Activated CD8-positive, alpha-beta T cell treated with anti-CD3 and anti-CD28 coated beads, Interleukin-2, amount 10 ng/mL, durations not matched to agents 7 days and 5 days (primary cell): ENCODE measurements around the gene MICB. TPM values are rescaled to one million over a fixed set of nuclear protein-coding genes. Genes with fewer than 3 reads are reported as not detected.
A peak's percentile ranks its signal among the peaks of the same experiment; 100 is the strongest.
"Not testable (repeated sequence)": the region's sequence is repeated elsewhere in the genome, so short reads cannot be mapped to it uniquely, and the experiment has no call there.

Experiments
- ATAC-seq: fragments of 150-1000 bp; cut with Tn5 transposase; one replicate; pipeline ENCODE4 v1.10.0; 2021; ENCODE audit warnings: moderate library complexity
- CTCF ChIA-PET: fragments of 350-600 bp; sonication (Branson Sonifier 250); formaldehyde crosslinking; loops from one replicate; lab custom pipeline; 2021; ENCODE audit warnings: antibody characterized with exemption; lab: Charles Lee
- POLR2A ChIA-PET: fragments of 350-600 bp; sonication (Branson Sonifier 250); formaldehyde crosslinking; loops from one replicate; lab custom pipeline; 2021; ENCODE audit warnings: antibody characterized with exemption; lab: Charles Lee
- DNase-seq: peaks from one replicate; pipeline ENCODE4 v3.0.0-alpha.2; 2020
- H3K27ac Mint-ChIP-seq: one replicate; pipeline ENCODE4 v1.8.0; 2021; ENCODE audit warnings: mild to moderate bottlenecking, mixed read lengths
- H3K27me3 Mint-ChIP-seq: one replicate; pipeline ENCODE4 v1.8.0; 2021; ENCODE audit warnings: low read depth, mixed read lengths
- H3K36me3 Mint-ChIP-seq: one replicate; pipeline ENCODE4 v1.8.0; 2021; ENCODE audit warnings: low read depth, mixed read lengths
- H3K4me1 Mint-ChIP-seq: one replicate; pipeline ENCODE4 v1.8.0; 2021; ENCODE audit warnings: low read depth, mixed read lengths
- H3K4me3 Mint-ChIP-seq: one replicate; pipeline ENCODE4 v1.8.0; 2021; ENCODE audit warnings: mild to moderate bottlenecking, mixed read lengths
- H3K9me3 Mint-ChIP-seq: one replicate; pipeline ENCODE4 v1.8.0; 2022; ENCODE audit warnings: mixed read lengths; ENCODE audit not compliant: insufficient read depth
- total RNA-seq, 2 experiments: library from RNA; stranded (reverse); gene quantifications; one replicate each; pipeline ENCODE4 v1.2.3, GENCODE V29; 2021

Gene MICB
- total RNA-seq, 2 experiments from 2014 or later: 49.0 TPM

DNA sequence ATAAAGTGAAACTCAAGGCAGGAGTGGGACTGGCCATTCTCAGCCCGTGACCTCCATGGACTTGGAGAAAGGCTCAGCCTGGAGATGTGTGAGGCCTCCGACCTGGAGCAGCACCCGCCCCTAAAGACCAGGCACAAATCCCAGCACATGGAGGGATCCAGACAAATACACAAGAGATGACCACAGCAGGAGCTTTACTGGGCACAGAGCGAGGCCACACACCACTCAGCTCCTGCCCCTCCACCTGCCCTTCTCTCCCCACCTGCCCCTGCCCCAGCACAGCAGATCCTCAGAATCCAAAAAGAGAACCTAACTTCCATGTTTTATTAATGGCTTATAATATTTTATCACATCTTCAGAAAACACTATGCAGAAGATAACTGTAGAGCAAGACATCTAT is 20.4 kb upstream of the MICB start:
- DNase-seq: no peak
- Mint-ChIP-seq H3K27ac (no peak overlapping the region), H3K4me3 (no peak overlapping the region), H3K9me3 (no peaks in the 10 kb centered on the region), H3K4me1 (peaks cover 2% of the 10 kb centered on the region), H3K36me3 (peaks cover 3% of the 10 kb centered on the region), H3K27me3 (no peaks in the 10 kb centered on the region)
- ChIA-PET POLR2A (no interaction called here), CTCF (no interaction called here)
- no peak for ATAC-seq

DNA sequence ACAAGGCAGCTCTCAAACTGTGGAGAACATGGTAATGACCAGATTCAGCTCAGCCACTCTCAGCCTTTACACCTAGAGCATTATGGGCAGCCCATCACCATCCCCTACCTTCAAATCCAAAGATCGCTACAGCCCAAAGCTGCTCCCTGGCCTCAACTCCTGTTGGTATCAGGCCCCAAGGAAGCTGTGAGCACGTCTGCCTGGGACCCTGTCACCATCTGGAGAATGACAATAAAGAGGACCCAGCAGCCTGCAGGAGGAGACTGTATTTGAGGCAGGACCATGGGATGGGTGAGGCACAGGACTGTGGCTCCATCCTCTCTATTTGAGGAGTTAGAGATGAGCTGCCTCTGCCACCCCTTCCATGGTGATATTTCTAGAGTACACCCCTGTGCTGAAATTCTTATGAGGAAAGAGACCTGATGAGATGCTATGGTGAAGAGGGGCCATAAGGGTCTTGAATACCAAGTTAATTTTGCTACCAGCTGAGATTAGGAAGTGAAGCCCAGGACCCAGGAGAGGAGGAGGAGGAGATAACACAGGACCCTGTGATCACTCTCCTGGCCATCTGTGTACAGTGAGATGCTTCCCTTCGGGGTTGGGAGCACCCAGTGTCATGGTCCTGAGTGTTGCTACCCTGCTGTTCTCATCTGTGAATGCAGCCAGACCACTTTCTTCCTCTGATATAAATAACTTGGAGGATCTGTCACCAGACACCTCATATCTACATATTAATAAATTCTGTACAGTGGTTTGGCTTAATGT is 19.6 kb upstream of the MICB start:
- Mint-ChIP-seq H3K4me3 (no peak overlapping the region), H3K4me1 (peaks cover 2% of the 10 kb centered on the region), H3K27ac (no peak overlapping the region), H3K27me3 (no peaks in the 10 kb centered on the region), H3K36me3 (peaks cover 3% of the 10 kb centered on the region), H3K9me3 (no peaks in the 10 kb centered on the region)
- DNase-seq (no peak), ATAC-seq (no peak)
- ChIA-PET POLR2A (no interaction called here), CTCF (no interaction called here)

DNA sequence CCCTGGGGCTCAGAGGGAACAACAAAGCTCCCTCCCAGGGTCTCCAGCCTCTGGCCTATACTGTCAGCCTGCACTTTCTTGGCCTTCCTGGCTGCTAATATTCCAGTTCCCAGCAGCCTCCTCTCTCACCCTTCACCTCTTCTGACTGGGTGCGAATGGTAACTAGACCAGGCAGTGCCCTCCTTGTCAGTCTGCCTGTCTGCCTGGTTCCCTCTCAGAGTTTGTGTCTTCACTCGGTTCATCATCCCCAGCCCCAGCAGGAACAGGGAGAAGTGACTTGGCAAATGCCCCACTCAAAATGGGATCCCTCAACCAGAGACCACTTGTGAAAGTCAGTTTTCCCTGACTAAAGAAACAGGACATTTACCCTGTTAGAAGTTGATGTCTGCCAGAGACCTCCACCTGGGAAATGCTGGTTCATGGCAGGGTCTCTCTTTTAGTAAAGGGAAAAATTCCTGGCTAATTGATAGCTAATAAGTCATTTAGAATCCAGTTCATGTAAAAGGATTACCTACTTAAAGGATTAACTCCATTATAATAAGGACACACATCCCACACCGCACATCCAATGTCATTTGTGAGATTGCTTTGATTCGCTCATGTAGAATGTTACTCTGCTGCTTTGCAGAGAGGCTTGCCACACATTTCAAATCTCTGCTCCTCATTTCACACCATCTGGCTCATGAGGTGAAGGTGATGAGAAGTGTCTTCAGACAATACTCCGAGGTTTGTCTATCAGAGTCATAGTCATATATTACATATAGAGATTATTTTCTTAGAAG is 18.6 kb upstream of the MICB start:
- H3K4me1 Mint-ChIP-seq: peaks cover under 1% of the 10 kb centered on the region
- no peak overlapping the region for H3K4me3 Mint-ChIP-seq
- POLR2A ChIA-PET: no interaction called here
- DNase-seq (no peak), ATAC-seq (no peak)
- H3K9me3 Mint-ChIP-seq: no peaks in the 10 kb centered on the region
- no peak overlapping the region for H3K27ac Mint-ChIP-seq
- no peaks in the 10 kb centered on the region for H3K27me3 Mint-ChIP-seq
- H3K36me3 Mint-ChIP-seq: peaks cover 3% of the 10 kb centered on the region
- CTCF ChIA-PET: no interaction called here

DNA sequence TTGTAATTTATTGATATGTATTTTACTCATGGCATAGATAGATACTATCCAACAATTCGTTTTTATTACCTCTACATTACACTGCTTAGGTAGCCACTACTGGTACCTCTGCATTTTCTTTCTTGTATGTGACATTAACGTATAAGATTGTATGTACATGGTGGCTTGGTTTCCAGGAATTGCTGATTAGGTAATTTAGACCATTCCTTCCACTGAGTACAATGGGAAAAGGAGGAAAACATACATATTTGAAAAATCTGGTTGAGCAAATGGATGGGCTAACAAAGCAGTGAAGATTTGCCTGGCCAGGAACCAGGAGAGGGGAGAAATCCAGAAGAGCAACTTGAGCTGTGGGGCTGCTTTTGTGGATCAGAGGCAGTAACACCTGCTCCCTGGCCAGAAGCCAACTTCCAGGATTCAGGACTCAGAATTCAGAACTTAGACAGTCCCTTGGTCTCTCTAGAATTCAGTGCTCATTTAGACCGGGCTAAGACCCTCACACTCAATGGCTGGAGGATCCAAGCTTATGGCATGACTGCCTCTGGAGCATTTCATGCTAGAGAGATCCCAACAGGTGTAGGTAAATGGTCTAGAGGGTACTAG is 17.9 kb upstream of the MICB start:
- Mint-ChIP-seq H3K36me3 (peaks cover 2% of the 10 kb centered on the region), H3K4me1 (no peaks in the 10 kb centered on the region), H3K4me3 (no peak overlapping the region), H3K9me3 (no peaks in the 10 kb centered on the region), H3K27ac (no peak overlapping the region), H3K27me3 (no peaks in the 10 kb centered on the region)
- no peak for ATAC-seq
- ChIA-PET POLR2A (no interaction called here), CTCF (no interaction called here)
- no peak for DNase-seq

DNA sequence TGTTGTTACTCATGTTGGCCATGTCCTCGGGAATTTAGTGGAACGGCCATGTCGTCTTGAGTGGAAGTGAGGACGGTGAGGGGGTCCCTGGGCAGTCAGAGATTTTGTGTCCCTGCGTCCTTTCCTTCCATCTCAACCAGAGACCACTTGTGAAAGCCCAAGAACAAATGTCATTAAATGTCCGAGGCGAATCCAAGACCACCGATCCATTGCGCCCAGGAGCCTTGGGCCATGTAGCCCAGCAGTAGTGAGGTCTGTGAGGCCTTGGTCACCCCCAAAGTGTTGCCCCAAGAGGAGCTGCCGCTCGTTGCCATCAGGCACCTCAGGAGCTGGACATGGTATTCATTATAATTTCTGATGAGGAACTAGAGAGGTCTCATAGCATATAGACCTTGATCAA is 17.4 kb upstream of the MICB start:
- no peaks in the 10 kb centered on the region for H3K27me3 Mint-ChIP-seq
- no peaks in the 10 kb centered on the region for H3K36me3 Mint-ChIP-seq
- H3K4me3 Mint-ChIP-seq: no peak overlapping the region
- no peaks in the 10 kb centered on the region for H3K9me3 Mint-ChIP-seq
- ChIA-PET POLR2A (no interaction called here), CTCF (no interaction called here)
- no peak overlapping the region for H3K27ac Mint-ChIP-seq
- no peak for DNase-seq
- no peak for ATAC-seq
- H3K4me1 Mint-ChIP-seq: no peaks in the 10 kb centered on the region

DNA sequence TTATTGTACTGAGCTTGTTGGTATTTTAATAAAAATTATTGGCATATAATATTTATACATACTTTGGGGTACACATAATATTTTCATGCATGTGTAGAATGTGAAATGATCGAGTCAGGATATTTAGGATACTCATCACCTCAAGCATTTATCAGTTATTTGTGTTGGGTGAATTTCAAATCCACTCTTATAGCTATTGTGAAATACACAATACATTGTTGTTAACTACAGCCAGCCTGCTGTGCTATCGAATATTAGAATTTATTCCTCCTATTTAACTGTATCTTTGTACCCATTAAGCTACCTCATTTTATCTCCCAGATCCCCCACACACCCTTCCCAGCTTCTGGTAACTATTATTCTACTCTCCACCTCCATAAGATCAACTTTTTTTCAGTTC is 14.6 kb upstream of the MICB start:
- ATAC-seq (no peak), DNase-seq (no peak)
- ChIA-PET POLR2A (interaction anchor here (0.7 kb wide), 1 partner anchor 13 kb away, joined by 3 read pairs; no protein-coding TSS in a partner anchor), CTCF (interaction anchor here (0.9 to 1.3 kb wide), 2 partner anchors 10 to 11 kb away, joined by 3 read pairs; no protein-coding TSS in a partner anchor)
- H3K4me1 Mint-ChIP-seq: peaks cover 14% of the 10 kb centered on the region
- no peaks in the 10 kb centered on the region for H3K27me3 Mint-ChIP-seq
- no peaks in the 10 kb centered on the region for H3K36me3 Mint-ChIP-seq
- no peaks in the 10 kb centered on the region for H3K9me3 Mint-ChIP-seq
- H3K4me3 Mint-ChIP-seq: no peak overlapping the region
- no peak overlapping the region for H3K27ac Mint-ChIP-seq

DNA sequence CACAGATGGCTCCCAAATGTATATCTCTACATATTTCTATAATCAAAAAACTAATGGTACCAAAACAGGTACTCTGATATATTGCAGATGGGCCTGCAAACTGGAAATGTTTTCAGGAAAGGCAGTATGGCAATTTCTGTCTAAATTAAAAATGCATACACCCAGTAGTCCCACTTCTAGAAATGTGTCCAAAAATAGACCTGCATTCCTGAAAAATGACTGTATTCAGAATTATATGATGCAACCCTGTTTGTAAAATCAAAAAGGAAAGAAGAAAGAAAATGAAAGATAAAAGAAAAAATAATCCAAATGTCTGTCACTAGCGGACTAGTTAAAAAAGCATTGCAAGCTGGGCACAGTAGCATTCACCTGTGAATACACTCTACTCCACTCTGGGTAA is 12.9 kb upstream of the MICB start:
- Mint-ChIP-seq H3K9me3 (no peaks in the 10 kb centered on the region), H3K4me3 (no peak overlapping the region), H3K4me1 (peaks cover 18% of the 10 kb centered on the region), H3K36me3 (peaks cover 7% of the 10 kb centered on the region), H3K27me3 (no peaks in the 10 kb centered on the region), H3K27ac (no peak overlapping the region)
- ChIA-PET POLR2A (no interaction called here), CTCF (no interaction called here)
- ATAC-seq (no peak), DNase-seq (no peak)

DNA sequence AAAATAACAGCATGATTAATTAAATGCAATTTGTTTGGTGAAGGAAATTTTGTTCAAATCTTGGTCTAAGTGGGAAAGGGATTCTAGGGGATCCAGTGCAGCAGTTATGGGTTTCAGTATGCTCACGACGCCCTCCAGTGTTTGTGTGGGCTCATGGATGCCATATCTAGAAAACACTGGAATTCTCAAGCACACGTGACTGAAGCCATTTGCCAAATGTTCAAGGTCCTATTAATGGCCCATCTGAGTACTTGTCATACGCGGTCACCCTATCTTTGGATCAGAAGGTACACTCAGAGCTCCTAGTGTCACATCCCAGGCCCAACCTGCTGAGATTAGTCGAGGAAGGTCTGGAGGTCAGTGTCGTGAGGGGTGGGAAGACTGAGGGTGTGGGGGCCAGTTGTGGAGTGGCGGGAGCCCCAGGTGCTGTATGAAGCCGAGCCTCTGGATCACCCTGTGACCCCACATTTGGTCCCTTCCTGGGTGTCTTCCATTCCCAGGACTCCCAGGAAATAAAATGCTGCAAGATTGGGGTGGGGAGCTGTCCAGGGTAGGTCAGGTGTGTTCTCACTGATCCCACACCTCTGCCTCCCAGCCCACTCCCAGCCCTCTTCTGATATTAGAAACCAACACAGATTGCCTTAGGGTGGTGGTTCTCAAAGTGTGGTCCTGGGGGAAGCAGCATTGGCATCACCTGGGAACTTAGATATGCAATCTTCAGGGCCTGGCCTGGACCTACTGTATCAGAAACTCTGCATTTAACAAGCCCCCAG is 11.7 kb upstream of the MICB start:
- POLR2A ChIA-PET, H3K9me3 Mint-ChIP-seq, DNase-seq, H3K4me3 Mint-ChIP-seq, H3K36me3 Mint-ChIP-seq, ATAC-seq, CTCF ChIA-PET, H3K27me3 Mint-ChIP-seq, H3K27ac Mint-ChIP-seq: not testable (repeated sequence)
- peaks cover 30% of the 10 kb centered on the region for H3K4me1 Mint-ChIP-seq

DNA sequence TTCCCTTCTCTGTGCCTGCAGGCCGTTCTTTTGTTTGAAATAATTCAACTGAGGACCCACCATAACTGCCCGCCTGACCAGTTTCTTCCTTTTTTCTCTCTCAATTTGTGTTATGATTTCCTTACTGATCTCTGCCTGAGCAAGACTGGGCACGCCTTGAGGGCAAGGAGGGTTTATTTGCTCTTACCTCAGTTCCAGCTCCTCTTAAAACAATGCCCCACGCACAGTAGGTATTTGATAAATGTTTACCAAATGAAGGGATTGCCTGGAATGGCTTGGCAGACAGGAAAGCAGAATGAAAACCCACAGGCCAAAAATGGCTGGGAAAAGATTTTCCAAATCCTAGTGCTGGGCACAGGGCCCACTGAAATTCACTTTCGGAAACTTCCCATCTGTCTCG is 10.3 kb upstream of the MICB start:
- H3K4me3 Mint-ChIP-seq, H3K9me3 Mint-ChIP-seq, DNase-seq, CTCF ChIA-PET, H3K27ac Mint-ChIP-seq, POLR2A ChIA-PET, H3K27me3 Mint-ChIP-seq, ATAC-seq: not testable (repeated sequence)
- H3K4me1 Mint-ChIP-seq: peaks cover 38% of the 10 kb centered on the region
- peaks cover 13% of the 10 kb centered on the region for H3K36me3 Mint-ChIP-seq

DNA sequence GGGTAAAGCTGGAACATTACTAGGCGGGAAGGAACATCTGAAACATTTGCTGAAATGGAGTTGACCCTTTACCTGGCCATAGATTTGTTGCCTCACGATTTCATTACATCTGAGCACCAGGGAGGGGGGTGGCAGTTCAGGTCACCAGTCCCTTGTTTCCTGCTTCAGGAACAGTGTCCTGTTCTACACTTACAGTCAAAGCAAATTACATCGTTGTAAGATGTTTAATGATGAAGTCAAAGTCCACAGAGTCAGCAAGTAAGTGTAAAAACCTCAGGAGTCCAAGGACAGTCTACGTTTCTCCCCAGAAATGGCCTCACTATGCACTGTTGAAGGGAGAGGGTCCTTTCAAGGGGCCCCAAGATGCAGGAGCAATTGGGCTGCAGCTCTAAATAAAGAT is 8.9 kb upstream of the MICB start:
- DNase-seq: no peak
- H3K9me3 Mint-ChIP-seq: no peaks in the 10 kb centered on the region
- peaks cover 15% of the 10 kb centered on the region for H3K36me3 Mint-ChIP-seq
- ChIA-PET CTCF (interaction anchor here (1.1 kb wide), 1 partner anchor 61 kb away, joined by 3 read pairs; no protein-coding TSS in a partner anchor), POLR2A (no interaction called here)
- H3K27me3 Mint-ChIP-seq: no peaks in the 10 kb centered on the region
- ATAC-seq: no peak
- no peak overlapping the region for H3K27ac Mint-ChIP-seq
- H3K4me3 Mint-ChIP-seq: no peak overlapping the region
- H3K4me1 Mint-ChIP-seq: peaks cover 46% of the 10 kb centered on the region

DNA sequence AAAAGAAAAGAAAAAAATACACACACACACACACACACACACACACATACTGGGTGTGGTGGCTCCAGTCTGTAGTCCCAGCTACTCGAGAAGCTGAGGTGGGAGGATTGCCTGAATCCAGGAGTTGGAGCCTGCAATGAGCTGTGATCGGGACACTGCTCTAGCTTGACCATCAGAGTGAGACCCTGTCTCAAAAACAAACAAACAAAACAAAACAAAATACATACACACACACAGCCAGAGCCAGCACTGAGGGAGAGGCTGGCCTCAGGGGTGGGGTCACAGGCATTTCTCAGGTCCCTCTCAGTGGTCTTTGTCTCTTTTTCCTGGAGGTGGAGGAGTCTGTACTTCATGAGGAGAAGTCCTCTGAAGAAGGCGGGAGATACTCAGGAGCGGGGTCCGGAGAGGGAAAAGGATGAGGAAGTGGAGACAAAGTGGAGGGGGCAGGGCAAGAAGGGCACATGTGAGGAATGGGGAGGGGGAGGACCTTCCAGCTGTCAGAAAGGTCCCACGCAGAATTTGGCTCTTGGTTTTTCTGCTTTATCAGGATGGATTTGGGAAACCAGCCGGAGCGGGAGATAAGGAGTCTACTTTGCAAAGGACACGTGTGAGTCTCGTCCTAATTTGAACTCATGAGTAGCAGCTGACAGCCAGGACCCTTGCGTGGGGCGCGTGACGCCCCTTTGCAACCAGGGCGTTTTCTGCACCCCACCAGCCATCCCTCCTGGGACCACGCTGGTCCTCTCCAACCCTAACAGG is 7.7 kb upstream of the MICB start:
- H3K4me1 Mint-ChIP-seq: peaks cover 47% of the 10 kb centered on the region
- ChIA-PET POLR2A (no interaction called here), CTCF (interaction anchor here (1.1 kb wide), 1 partner anchor 60 kb away, joined by 3 read pairs; no protein-coding TSS in a partner anchor)
- no peaks in the 10 kb centered on the region for H3K9me3 Mint-ChIP-seq
- H3K27ac Mint-ChIP-seq: peak overlapping the region; percentile 17
- no peak overlapping the region for H3K4me3 Mint-ChIP-seq
- no peak for ATAC-seq
- no peaks in the 10 kb centered on the region for H3K27me3 Mint-ChIP-seq
- H3K36me3 Mint-ChIP-seq: peaks cover 20% of the 10 kb centered on the region
- no peak for DNase-seq
